ENCODE measurements around the gene UBR3.
"Not testable (repeated sequence)": the region's sequence is repeated elsewhere in the genome, so short reads cannot be mapped to it uniquely, and the experiment has no call there.

Gene UBR3

DNA sequence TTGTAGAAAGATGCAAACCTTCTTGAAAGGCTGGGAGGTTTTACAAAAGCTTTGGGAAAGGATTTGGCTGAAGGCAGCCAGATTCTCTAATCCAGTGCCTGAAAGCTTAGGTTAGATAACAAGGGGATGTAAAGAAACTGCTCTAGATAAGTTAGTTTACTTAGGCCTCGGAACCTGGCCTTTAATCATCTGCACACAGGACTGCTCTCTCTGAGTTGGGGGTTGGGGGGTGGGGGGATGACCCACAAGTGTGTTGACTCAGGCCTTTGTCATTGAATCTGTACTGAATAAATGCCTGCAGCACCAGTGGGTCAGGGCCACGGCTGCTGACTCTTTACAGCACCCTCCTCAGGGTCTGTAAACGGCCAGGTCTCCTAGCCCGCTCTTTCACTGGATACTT is 292.1 kb downstream of the UBR3 start:
- not testable (repeated sequence) for DNase-seq

GRCh38 chr2:170121689-170122088 is 294.4 kb downstream of the UBR3 start:
- DNase-seq, result no peak

DNA sequence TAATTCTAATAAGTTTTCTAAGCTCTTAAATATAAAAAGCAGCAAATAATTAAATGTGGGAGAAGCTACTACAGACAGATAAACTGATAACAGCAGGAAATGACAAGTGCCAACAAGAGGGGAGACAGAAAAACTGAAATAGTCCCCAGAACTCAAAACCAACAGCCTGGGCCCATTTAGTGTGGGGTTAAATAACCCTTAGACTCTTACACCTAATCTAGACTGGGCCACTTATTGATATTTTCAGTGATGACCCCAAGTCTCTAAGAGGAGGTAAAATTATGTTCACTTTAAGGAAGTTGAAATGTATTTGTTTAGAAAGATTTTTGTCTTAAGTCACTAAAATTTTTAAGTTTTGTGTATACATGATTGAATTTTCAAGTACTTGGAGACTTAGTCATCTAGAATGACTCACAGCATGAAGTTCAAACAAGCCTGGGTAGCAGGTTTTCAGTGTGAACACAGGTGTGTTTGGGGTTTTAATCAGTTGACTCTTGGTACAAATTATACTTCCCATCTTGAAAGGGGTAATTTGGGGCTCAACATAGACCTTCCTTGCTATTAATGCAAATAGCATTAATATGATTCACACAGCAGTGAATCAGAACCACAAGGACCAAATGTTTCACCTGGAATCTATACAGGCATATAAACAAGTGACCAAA is 295.8 kb downstream of the UBR3 start:
- no peak for DNase-seq

DNA sequence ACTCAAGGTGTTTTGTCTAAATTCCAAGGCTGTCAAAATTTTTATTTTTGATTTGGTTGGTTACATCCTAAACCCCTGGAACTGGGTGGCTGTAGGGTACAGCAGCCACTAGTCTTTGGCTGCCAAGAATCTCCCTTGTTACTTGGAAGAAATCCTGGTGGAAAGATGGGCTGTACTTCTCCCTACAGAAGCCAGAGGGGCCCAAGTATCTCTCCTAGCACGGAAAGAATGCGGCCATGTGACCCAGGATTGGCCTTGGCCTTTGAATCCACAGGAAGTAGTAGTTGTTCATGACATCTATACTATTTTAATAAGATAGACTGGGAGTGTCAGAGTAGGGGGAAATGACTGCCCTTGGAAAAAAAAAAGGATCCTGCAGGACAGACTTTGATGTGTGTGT is 296.3 kb downstream of the UBR3 start:
- no peak for DNase-seq

DNA sequence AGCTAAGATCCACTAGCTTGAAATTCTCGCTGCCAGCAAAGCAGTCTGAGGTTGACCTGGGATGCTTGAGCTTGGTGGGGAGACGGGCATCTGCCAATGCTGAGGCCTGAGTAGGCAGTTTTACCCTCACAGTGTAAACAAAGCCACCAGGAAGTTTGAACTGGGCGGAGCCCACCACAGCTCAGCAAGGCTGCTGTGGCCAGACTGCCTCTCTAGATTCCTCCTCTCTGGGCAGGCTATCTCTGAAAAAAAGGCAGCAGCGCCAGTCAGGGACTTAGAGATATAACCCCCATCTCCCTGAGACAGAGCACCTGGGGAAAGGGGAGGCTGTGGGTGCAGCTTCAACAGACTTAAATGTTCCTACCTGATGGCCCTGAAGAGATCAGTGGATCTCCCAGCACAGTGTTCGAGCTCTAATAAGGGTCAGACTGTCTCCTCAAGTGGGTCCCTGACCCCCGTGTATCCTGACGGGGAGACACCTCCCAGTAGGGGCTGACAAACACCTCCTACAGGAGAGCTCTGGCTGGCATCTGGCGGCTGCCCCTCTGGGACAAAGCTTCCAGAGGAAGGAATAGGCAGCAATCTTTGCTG is 299.0 kb downstream of the UBR3 start:
- not testable (repeated sequence) for DNase-seq
